A172 (cell line): ENCODE results near the gene FPR3. TPM values are rescaled to one million over a fixed set of nuclear protein-coding genes. Genes with fewer than 3 reads are reported as not detected.
"Not testable (repeated sequence)": the region's sequence is repeated elsewhere in the genome, so short reads cannot be mapped to it uniquely, and the experiment has no call there.

Source experiments
- DNase-seq: peaks from one replicate; pipeline ENCODE4 v3.0.0-alpha.2; 2015; ENCODE audit warnings: low spot score
- total RNA-seq: library from RNA; depleted of rRNA; stranded (reverse); fragments of >200 nt; shearing (Covaris generic); gene quantifications from 2 replicates; pipeline ENCODE4 v1.2.3, GENCODE V29; 2014; rRNA removed

FPR3 gene
- total RNA-seq = not detected in 2 replicates

- no peak for DNase-seq
Observed at GRCh38 chr19:51794885-51795490, at the start of gene FPR3. Gene FPR3, plus strand, starts transcription at chr19:51795157. Its CDS starts 28,592 bp downstream, at chr19:51823749.

DNA sequence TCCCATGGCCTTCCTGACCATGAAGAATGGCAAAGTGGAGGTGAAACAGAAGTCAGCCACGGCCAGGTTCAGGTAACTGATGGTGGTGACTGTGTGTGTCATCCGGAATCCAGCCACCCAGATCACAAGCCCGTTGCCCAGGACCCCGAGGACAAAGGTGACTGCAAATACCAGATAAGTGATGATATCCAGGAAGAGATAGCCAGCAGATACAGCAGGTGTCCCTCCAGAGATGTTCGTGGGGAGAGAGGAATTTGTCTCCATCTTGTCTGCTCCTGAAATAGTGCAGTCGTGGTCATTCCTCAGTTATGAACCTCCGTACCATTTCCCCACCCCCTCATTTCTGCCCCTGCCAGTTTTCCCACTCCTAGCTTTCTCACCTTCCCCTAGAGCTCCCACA lies 48.2 kb upstream of the FPR3 start:
- no peak for DNase-seq

GRCh38 chr19:51749979-51750378 lies 45.0 kb upstream of the FPR3 start:
- peak; percentile 8 for DNase-seq

- no peak for DNase-seq
Observed at GRCh38 chr19:51750400-51751094, 44.4 kb upstream of the FPR3 start.

GRCh38 chr19:51751655-51752054 lies 43.3 kb upstream of the FPR3 start, which contains the start of gene FPR1:
Gene FPR1, minus strand, starts transcription at chr19:51751878. Its CDS starts 4,884 bp downstream, at chr19:51746994.
- DNase-seq = peak; percentile 26

DNA sequence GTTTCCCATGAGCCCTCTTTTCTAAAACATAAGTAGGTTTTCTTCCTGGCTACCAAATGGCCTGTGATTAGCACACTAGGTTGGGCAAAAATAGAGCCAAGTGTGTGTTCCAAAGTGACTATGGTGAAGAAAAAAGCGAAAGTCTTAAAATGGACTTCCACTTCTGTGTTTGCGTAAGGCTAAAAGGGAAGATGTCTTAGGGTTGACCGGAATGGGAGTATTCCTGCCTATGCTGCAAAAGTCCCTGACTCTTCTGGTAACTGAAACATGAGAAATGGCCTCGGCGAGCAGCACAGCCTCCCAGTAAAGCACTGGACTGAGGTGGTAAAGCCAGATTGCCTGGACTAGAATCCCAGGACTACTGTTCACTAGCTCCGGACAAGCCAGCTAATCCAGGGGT lies 40.8 kb upstream of the FPR3 start:
- DNase-seq = no peak

GRCh38 chr19:51754770-51755169 lies 40.2 kb upstream of the FPR3 start:
- no peak for DNase-seq

DNA sequence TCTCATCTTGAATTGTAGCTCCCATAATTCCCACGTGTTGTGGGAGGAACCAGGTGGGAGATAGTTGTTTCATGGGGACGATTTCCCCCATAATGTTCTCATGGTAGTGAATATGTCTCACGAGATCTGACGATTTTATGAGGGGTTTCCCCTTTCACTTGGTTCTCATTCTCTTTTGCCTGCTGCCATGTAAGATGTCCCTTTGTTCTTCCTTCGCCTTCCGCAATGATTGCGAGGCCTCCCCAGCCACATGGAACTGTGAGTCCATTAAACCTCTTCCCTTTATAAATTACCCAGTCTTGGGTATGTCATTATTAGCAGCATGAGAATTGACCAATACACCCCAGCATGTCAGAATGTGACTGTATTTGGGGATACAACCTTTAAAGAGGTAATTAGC lies 39.4 kb upstream of the FPR3 start:
- no peak for DNase-seq

GRCh38 chr19:51760697-51761356 lies 34.1 kb upstream of the FPR3 start, which contains the start of gene FPR2:
Gene FPR2, plus strand, starts transcription at chr19:51761180. Its CDS starts 7,479 bp downstream, at chr19:51768659.
- DNase-seq = no peak

DNA sequence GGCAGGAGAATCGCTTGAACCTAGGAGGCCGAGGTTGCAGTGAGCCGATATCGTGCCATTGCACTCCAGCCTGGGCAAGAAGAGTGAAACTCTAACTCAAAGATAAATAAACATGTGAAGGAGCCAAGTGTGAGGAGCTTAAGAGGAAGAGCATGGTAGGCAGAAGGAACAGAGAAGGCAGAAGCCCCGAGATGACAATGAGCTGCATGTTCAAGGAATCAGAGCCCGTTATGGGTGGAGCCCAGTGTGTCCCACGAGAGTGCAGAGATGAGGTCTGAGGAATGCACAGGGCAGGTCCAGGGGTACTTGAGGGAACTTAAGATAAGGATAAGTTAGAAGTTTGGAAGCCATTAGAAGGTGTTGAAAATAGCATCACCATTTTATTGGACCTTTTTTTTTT lies 33.3 kb upstream of the FPR3 start:
- no peak for DNase-seq

DNA sequence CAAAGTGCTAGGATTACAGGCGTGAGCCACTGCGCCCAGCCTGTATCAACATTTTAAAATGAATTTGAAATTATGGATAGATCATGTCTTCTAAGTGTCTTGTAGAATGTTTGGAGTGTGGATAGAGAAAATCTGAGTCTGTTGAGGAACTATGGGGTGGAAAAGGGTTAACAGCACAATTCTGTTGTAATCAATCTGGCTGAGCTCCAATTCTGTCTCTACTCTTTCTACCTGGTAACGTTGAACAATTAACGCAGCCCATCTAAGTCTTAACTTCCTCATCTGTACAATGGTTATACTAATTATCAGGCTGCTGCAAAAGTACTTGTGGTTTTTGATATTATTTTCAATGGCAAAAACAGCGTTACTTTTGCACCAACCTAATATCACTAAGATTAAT lies 29.9 kb upstream of the FPR3 start:
- no peak for DNase-seq

DNA sequence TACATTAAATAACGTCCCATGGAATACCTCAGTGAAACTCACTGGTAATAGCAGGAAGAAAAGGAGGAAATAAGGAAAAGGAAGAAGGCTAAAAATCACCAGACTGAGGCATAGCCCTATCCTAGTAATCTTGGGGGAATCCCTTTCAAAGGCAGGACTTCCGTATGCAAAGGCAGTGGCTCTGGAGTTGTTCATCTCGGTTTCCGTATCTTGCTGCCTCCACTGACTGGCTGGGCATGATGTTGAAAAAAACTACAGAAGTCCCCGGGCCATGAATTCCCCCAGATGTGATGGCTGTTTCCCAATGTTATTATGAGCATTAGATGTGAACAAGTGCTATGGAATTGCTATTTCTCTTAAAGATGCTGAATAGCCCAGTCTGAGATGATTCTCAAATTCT lies 28.5 kb upstream of the FPR3 start:
- DNase-seq = no peak

DNA sequence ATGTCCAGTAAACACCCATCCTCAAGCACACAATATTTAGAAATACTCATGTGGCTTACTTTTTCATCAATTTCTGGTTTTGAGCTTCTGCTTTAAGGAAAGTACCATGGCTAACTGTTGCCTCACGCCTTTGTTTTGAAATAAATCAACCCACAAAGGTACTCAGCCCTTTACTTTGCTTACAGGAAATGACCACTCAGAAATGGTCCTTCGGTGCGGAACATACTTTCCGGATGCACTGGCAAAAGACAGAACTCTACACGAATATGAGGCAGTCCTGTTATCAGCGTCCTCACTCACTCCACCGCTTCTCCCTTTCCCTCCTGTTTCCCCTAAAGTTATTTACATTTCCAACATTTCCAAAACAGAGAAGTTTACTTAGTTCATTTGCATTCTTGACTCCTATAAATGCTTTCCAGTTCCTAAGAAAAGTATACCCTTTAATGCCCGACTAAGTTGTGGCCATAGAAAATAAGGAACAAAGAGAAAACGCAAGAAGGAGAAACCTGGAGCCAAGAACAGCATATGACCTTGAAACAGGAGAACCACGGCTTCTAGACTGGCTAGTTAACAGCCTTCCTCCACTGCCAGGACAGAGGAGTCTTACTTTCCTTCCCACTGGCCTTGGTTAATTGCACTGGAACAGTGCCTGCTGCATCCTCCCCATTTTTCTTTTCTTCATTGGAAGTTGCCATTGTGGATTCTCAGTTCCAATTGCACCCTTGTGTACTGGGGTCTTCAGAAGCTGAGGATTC lies 23.4 kb upstream of the FPR3 start:
- DNase-seq = no peak

- no peak for DNase-seq
Observed at GRCh38 chr19:51772977-51773376, 22.0 kb upstream of the FPR3 start.

DNA sequence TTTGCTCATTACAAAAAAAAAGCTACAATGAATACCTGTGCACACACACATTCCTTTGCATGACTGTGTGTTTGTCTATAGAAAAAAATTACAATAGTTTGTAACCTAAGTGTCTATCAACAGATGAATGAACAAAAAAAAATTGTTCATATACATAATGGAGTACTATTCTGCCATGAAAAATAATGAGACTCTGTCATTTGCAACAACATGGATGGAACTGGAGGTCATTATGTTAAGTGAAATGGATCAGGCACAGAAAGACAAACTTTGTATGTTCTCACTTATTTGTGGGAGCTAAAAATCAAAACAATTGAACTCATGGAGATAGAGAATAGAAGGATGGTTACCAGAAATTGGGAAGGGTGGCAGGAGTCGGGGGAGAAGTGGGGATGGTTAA lies 18.4 kb upstream of the FPR3 start:
- not testable (repeated sequence) for DNase-seq

GRCh38 chr19:51777570-51778462 lies 17.1 kb upstream of the FPR3 start:
- peak; percentile 52 for DNase-seq

DNA sequence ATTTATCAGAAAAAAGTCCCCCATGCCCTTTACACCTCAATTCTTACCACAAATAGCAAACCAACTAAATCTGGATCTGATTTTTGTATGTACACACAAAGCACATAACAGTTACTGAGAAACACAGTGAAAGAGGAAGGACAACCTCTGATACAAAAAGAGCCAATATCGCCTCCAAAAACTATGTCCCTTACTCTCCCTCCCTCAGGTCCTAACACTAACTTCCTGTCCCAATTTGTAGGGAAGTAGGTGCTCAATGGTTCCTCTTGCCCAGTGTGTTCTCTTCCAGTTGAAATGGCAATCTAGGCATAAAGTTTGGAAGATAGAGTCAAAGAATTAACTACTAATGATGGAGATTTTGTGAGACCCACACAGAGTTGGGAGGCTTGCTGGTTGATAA lies 15.8 kb upstream of the FPR3 start:
- no peak for DNase-seq

GRCh38 chr19:51779703-51780102 lies 15.3 kb upstream of the FPR3 start:
- no peak for DNase-seq

DNA sequence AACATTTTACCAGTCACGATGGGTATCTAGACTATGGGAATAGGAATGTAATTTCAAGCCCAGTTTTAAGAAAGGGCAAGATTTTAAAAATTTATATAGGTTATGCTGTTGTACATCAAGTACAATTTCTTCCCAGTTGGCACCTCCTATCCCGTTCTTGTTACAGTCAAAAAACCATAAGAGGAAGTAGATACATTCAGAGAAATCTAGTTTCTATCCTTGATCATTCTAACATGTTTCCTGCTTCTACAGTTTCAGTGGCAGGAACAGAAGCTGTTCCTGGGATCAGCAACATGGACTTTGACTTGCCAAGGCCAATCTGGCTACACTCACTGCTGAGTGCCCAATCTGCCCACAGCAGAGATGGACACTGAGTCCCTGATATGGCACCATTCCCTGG lies 14.7 kb upstream of the FPR3 start:
- no peak for DNase-seq

DNA sequence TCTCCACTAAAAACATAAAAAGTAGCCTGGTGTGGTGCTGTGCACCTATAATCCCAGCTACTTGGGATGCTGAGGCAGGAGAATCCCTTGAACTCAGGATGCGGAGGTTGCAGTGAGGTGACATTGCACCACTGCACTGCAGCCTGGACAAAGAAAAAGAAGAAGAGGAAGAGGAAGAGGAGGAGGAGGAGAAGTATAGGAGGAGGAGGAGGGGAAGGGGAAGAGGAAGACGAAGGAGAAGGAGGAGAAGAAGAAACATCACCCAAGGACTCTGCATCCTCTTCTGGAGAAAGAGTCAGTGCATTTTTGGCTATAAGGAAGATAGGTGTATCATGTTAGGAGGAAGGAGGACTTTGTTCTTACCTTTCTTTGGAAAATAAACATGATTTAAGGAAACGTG lies 13.0 kb upstream of the FPR3 start:
- DNase-seq = no peak

GRCh38 chr19:51783372-51783771 lies 11.6 kb upstream of the FPR3 start:
- no peak for DNase-seq
